Measurements from ENCODE around the gene SEPHS2. TPM values are rescaled to one million over a fixed set of nuclear protein-coding genes. Genes with fewer than 3 reads are reported as not detected.

SEPHS2 gene
- total RNA-seq, 1 donor from 2014 or later, result 58.6 TPM

GRCh38 chr16:30413112-30413806, 32.4 kb downstream of the SEPHS2 start:
- peaks cover 11% of the 10 kb centered on the region for H3K36me3 Mint-ChIP-seq

DNA sequence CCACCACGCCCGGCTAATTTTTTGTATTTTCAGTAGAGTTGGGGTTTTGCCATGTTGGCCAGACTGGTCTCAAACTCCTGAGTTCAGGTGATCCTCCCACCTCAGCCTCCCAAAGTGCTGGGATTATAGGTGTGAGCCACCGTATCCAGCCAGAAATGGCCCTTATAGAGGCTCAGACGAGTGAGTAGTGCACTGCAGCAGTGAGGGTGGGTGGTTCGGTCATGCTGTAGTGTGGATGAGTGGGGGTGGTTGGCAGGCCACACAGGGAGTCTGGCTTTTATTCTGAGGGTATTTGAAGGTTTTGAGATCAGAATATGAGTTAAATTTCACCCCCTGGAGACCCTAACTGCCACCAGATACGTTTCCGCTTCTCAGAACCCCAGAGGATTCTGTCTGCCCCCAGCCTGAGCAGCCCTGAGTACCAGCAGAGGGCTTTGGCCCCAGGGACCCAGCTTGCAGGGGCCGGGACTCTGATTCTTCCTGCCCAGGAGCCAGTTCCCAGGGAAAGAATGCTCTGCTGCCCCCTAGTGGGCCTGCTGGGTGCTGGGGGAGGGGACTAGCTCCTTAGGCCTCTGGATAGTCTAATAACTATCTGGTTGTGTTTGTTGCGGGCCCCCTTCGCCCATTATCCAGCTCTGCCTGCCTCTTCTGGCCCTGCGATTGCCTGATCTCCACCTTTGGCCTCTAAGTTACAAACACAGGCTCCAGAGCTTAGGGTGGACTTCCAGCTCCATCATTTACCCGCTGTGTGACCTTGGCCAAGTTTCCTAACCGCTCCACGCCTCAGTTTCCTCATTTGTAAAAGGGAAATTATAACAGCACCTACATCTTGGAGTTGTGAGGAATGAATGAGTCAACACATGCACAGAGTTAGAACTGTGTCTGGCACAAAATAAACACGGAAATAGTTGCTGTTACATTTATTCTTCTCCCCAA, 36.3 kb downstream of the SEPHS2 start:
- H3K36me3 Mint-ChIP-seq, result peaks cover 8% of the 10 kb centered on the region
- no peaks in the 10 kb centered on the region for H3K9me3 Mint-ChIP-seq
- peak overlapping the region; percentile 26 for H3K27ac Mint-ChIP-seq
- peak overlapping the region; percentile 76 for H3K4me3 Mint-ChIP-seq
- H3K4me1 Mint-ChIP-seq (ENCODE audit: unreplicated experiment), result peaks cover 24% of the 10 kb centered on the region
- H3K27me3 Mint-ChIP-seq, result no peaks in the 10 kb centered on the region
- peak; percentile 95 for DNase-seq (ENCODE audit: extremely low spot score, unreplicated experiment)
- TF ChIP-seq CTCF (conservative IDR thresholded peaks at IDR 0.05), result peak; percentile 96

More at GRCh38 chr16:30413112-30413806, 32.4 kb downstream of the SEPHS2 start:
- Mint-ChIP-seq H3K27me3 (no peaks in the 10 kb centered on the region), H3K9me3 (no peaks in the 10 kb centered on the region), H3K4me1 (ENCODE audit: unreplicated experiment) (peaks cover 23% of the 10 kb centered on the region), H3K4me3 (no peak overlapping the region), H3K27ac (no peak overlapping the region)
- no peak for DNase-seq (ENCODE audit: extremely low spot score, unreplicated experiment)
- TF ChIP-seq CTCF (conservative IDR thresholded peaks at IDR 0.05), result no peak

GRCh38 chr16:30407804-30408534, 37.7 kb downstream of the SEPHS2 start:
- no peaks in the 10 kb centered on the region for H3K9me3 Mint-ChIP-seq
- H3K27ac Mint-ChIP-seq, result peak overlapping the region; percentile 9
- peaks cover 4% of the 10 kb centered on the region for H3K36me3 Mint-ChIP-seq
- no peak for DNase-seq (ENCODE audit: extremely low spot score, unreplicated experiment)
- H3K4me1 Mint-ChIP-seq (ENCODE audit: unreplicated experiment), result peaks cover 24% of the 10 kb centered on the region
- no peak for TF ChIP-seq CTCF (conservative IDR thresholded peaks at IDR 0.05)
- peak overlapping the region; percentile 85 for H3K4me3 Mint-ChIP-seq
- H3K27me3 Mint-ChIP-seq, result no peaks in the 10 kb centered on the region

- Mint-ChIP-seq H3K36me3 (peaks cover 4% of the 10 kb centered on the region), H3K9me3 (no peaks in the 10 kb centered on the region), H3K27ac (peak within 1 kb of the TSS; percentile 90), H3K4me3 (peak within 1 kb of the TSS; percentile 95), H3K27me3 (no peaks in the 10 kb centered on the region), H3K4me1 (ENCODE audit: unreplicated experiment) (peaks cover 23% of the 10 kb centered on the region)
- DNase-seq (ENCODE audit: extremely low spot score, unreplicated experiment), result peak; percentile 91
- no peak for TF ChIP-seq CTCF (conservative IDR thresholded peaks at IDR 0.05)
Observed at GRCh38 chr16:30407102-30407803, 38.4 kb downstream of the SEPHS2 start, which contains the start of gene ZNF771. Gene ZNF771 (plus strand): TSS chr16:30407606. CDS start chr16:30408054, 448 bp downstream.

- no peak for TF ChIP-seq CTCF (conservative IDR thresholded peaks at IDR 0.05)
- H3K4me3 Mint-ChIP-seq, result peak overlapping the region; percentile 95
- H3K4me1 Mint-ChIP-seq (ENCODE audit: unreplicated experiment), result peaks cover 21% of the 10 kb centered on the region
- H3K36me3 Mint-ChIP-seq, result no peaks in the 10 kb centered on the region
- H3K9me3 Mint-ChIP-seq, result no peaks in the 10 kb centered on the region
- no peaks in the 10 kb centered on the region for H3K27me3 Mint-ChIP-seq
- no peak for DNase-seq (ENCODE audit: extremely low spot score, unreplicated experiment)
- peak overlapping the region; percentile 90 for H3K27ac Mint-ChIP-seq
Observed at GRCh38 chr16:30406795-30407101, 38.9 kb downstream of the SEPHS2 start.
